SK-N-SH treated with all-trans-retinoic acid at 6 μM for 48 hours (cell line): ENCODE results near the gene LAMA5.

Source experiments
- ATAC-seq: fragments of 200-7000 bp; cut with Tn5 transposase; 3 replicates; pipeline ENCODE4 v1.9.1; 2020; ENCODE audit warnings: mild to moderate bottlenecking, moderate library complexity
- ARNTL ChIP-seq: fragments of 450-650 bp; formaldehyde crosslinking; IDR thresholded peaks from 2 replicates; pipeline ENCODE4 v1.5.0; 2020; ENCODE audit warnings: low read depth, mild to moderate bottlenecking, moderate library complexity, borderline replicate concordance
- BACH2 ChIP-seq: fragments of 250-450 bp; sonication (Bioruptor Pico); IDR thresholded peaks from 2 replicates; pipeline ENCODE4 v1.9.0; 2021; ENCODE audit warnings: mild to moderate bottlenecking, borderline replicate concordance
- CSDC2 ChIP-seq: fragments of 250-450 bp; sonication (Bioruptor Pico); IDR thresholded peaks from 2 replicates; pipeline ENCODE4 v1.5.0; 2020; ENCODE audit warnings: mild to moderate bottlenecking, moderate library complexity
- CSRNP3 ChIP-seq: fragments of 250-450 bp; sonication (Bioruptor Pico); IDR thresholded peaks from 2 replicates; pipeline ENCODE4 v1.5.1; 2021; ENCODE audit warnings: mild to moderate bottlenecking, moderate library complexity
- ESRRG ChIP-seq: fragments of 250-450 bp; sonication (Bioruptor Pico); IDR thresholded peaks from 2 replicates; pipeline ENCODE4 v1.6.1; 2021; ENCODE audit warnings: mild to moderate bottlenecking
- GLIS3 ChIP-seq: fragments of 250-450 bp; sonication (Bioruptor Pico); IDR thresholded peaks from 2 replicates; pipeline ENCODE4 v1.5.0; 2020; ENCODE audit warnings: mild to moderate bottlenecking, moderate library complexity
- OSR1 ChIP-seq: fragments of 250-450 bp; sonication (Bioruptor Pico); IDR thresholded peaks from 2 replicates; pipeline ENCODE4 v1.8.0; 2022; ENCODE audit warnings: moderate library complexity, mild to moderate bottlenecking, inconsistent platforms
- PPARA ChIP-seq: fragments of 250-450 bp; sonication (Bioruptor Pico); IDR thresholded peaks from 2 replicates; pipeline ENCODE4 v1.5.0; 2020; ENCODE audit warnings: mild to moderate bottlenecking, borderline replicate concordance
- RARB ChIP-seq: fragments of 250-450 bp; sonication (Bioruptor Pico); IDR thresholded peaks from 2 replicates; pipeline ENCODE4 v1.8.0; 2021; ENCODE audit warnings: mild to moderate bottlenecking, moderate library complexity
- SNAI2 ChIP-seq: fragments of 250-450 bp; sonication (Bioruptor Pico); IDR thresholded peaks from 2 replicates; pipeline ENCODE4 v1.5.0; 2020; ENCODE audit warnings: mild to moderate bottlenecking, moderate library complexity
- TCF4 ChIP-seq: fragments of 250-450 bp; sonication (Bioruptor Pico); IDR thresholded peaks from 2 replicates; pipeline ENCODE4 v1.8.0; 2021; ENCODE audit warnings: mild to moderate bottlenecking, moderate library complexity, borderline replicate concordance
- TOX ChIP-seq: fragments of 250-450 bp; sonication (Bioruptor Pico); IDR thresholded peaks from 2 replicates; pipeline ENCODE4 v1.8.0; 2021; ENCODE audit warnings: mild to moderate bottlenecking, moderate library complexity, borderline replicate concordance
- ZC3H10 ChIP-seq: fragments of 250-450 bp; sonication (Bioruptor Pico); IDR thresholded peaks from 2 replicates; pipeline ENCODE4 v1.5.1; 2021; ENCODE audit warnings: mild to moderate bottlenecking, moderate library complexity
- ZFP3 ChIP-seq: fragments of 250-450 bp; sonication (Bioruptor Pico); IDR thresholded peaks from 2 replicates; pipeline ENCODE4 v1.5.0; 2020; ENCODE audit warnings: mild to moderate bottlenecking, moderate library complexity
- ZFP30 ChIP-seq: fragments of 450-650 bp; formaldehyde crosslinking; IDR thresholded peaks from 2 replicates; pipeline ENCODE4 v1.5.0; 2022; ENCODE audit warnings: mild to moderate bottlenecking, moderate library complexity
- ZNF565 ChIP-seq: fragments of 450-650 bp; formaldehyde crosslinking; conservative IDR thresholded peaks from 2 replicates; pipeline ENCODE4 v1.5.0; 2020; ENCODE audit warnings: low read depth, mild to moderate bottlenecking, moderate library complexity
- ZNF8 ChIP-seq: fragments of 450-650 bp; formaldehyde crosslinking; IDR thresholded peaks from 2 replicates; pipeline ENCODE4 v1.5.0; 2020; ENCODE audit warnings: mild to moderate bottlenecking, moderate library complexity
- TF ChIP-seq, protein P1 (sequence below): fragments of 250-450 bp; sonication (Bioruptor Pico); IDR thresholded peaks from 2 replicates; pipeline ENCODE4 v1.8.0; 2020; ENCODE audit warnings: mild to moderate bottlenecking, moderate library complexity, borderline replicate concordance
- TF ChIP-seq, protein P2 (sequence below): fragments of 250-450 bp; sonication (Bioruptor Pico); IDR thresholded peaks from 2 replicates; pipeline ENCODE4 v1.5.0; 2020; ENCODE audit warnings: mild to moderate bottlenecking, moderate library complexity
- TF ChIP-seq, protein P3 (sequence below): fragments of 250-450 bp; sonication (Bioruptor Pico); IDR thresholded peaks from 2 replicates; pipeline ENCODE4 v1.5.1; 2020; ENCODE audit warnings: low read depth, mild to moderate bottlenecking, moderate library complexity

LAMA5 gene

GRCh38 chr20:62332421-62332820 lies 34.7 kb downstream of the LAMA5 start (continued):
- TF ChIP-seq ZC3H10 (CRISPR knock-in tag) (no peak), TCF4 (no peak), TOX (CRISPR knock-in tag) (no peak), PPARA (CRISPR knock-in tag) (no peak), GLIS3 (CRISPR knock-in tag) (no peak)
- TF ChIP-seq, protein P1, sequence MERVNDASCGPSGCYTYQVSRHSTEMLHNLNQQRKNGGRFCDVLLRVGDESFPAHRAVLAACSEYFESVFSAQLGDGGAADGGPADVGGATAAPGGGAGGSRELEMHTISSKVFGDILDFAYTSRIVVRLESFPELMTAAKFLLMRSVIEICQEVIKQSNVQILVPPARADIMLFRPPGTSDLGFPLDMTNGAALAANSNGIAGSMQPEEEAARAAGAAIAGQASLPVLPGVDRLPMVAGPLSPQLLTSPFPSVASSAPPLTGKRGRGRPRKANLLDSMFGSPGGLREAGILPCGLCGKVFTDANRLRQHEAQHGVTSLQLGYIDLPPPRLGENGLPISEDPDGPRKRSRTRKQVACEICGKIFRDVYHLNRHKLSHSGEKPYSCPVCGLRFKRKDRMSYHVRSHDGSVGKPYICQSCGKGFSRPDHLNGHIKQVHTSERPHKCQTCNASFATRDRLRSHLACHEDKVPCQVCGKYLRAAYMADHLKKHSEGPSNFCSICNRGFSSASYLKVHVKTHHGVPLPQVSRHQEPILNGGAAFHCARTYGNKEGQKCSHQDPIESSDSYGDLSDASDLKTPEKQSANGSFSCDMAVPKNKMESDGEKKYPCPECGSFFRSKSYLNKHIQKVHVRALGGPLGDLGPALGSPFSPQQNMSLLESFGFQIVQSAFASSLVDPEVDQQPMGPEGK, result no peak
- TF ChIP-seq, all 23 proteins: peak for 0

GRCh38 chr20:62331347-62331746 lies 35.8 kb downstream of the LAMA5 start:
- ATAC-seq, result no peak
- TF ChIP-seq CSRNP3, result no peak
- no peak for TF ChIP-seq OSR1 (CRISPR knock-in tag)

DNA sequence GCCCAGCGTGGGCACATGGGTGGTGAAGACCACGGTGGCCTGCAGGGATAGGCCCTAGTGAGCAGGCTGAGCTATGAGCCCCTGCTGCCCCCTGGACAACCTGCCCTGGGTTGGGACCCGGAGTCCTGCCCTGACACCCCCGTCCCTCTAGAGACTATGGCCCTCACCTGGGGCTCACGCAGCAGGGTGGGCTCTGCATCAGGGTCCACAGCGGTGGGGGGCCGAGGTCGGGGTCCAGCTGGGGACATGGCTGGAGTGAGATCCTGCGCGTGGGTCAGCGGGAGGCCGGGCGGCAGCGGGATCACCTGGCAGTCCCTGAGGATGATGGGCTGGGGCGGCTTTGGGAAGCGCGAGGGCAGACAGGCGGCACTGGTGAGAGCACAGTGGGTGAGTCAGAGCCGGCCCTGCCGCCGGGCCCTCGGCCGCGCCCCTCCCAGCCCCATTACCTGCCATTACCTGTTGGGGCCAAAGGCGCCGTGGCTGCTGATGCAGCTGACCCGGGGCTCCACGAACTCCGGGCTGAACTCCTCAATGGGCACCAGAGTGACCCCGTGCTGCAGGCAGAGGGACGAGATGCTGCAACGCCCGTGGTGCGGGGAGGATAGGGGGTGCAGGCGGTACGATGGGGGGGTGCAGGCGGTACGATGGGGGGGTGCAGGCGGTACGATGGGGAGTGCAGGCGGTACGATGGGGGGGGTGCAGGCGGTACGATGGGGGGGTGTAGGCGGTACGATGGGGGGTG lies 36.4 kb downstream of the LAMA5 start:
- ATAC-seq, result no peak
- TF ChIP-seq, protein P2, sequence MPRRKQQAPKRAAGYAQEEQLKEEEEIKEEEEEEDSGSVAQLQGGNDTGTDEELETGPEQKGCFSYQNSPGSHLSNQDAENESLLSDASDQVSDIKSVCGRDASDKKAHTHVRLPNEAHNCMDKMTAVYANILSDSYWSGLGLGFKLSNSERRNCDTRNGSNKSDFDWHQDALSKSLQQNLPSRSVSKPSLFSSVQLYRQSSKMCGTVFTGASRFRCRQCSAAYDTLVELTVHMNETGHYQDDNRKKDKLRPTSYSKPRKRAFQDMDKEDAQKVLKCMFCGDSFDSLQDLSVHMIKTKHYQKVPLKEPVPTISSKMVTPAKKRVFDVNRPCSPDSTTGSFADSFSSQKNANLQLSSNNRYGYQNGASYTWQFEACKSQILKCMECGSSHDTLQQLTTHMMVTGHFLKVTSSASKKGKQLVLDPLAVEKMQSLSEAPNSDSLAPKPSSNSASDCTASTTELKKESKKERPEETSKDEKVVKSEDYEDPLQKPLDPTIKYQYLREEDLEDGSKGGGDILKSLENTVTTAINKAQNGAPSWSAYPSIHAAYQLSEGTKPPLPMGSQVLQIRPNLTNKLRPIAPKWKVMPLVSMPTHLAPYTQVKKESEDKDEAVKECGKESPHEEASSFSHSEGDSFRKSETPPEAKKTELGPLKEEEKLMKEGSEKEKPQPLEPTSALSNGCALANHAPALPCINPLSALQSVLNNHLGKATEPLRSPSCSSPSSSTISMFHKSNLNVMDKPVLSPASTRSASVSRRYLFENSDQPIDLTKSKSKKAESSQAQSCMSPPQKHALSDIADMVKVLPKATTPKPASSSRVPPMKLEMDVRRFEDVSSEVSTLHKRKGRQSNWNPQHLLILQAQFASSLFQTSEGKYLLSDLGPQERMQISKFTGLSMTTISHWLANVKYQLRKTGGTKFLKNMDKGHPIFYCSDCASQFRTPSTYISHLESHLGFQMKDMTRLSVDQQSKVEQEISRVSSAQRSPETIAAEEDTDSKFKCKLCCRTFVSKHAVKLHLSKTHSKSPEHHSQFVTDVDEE (CRISPR knock-in tag), result no peak
- TF ChIP-seq SNAI2, result no peak
- no peak for TF ChIP-seq TCF4
- TF ChIP-seq GLIS3 (CRISPR knock-in tag), result no peak
- TF ChIP-seq PPARA (CRISPR knock-in tag), result no peak
- no peak for TF ChIP-seq CSDC2
- no peak for TF ChIP-seq ZNF565 (CRISPR knock-in tag)
- TF ChIP-seq TOX (CRISPR knock-in tag), result no peak
- TF ChIP-seq CSRNP3, result no peak
- no peak for TF ChIP-seq ARNTL (CRISPR knock-in tag)

GRCh38 chr20:62329389-62330377 lies 37.4 kb downstream of the LAMA5 start:
- no peak for ATAC-seq

More at GRCh38 chr20:62329389-62330377, 37.4 kb downstream of the LAMA5 start:
- TF ChIP-seq ARNTL (CRISPR knock-in tag) (no peak), ZC3H10 (CRISPR knock-in tag) (no peak), PPARA (CRISPR knock-in tag) (no peak), TCF4 (no peak), CSDC2 (no peak), GLIS3 (CRISPR knock-in tag) (no peak), ESRRG (CRISPR knock-in tag) (no peak), ZFP3 (CRISPR knock-in tag) (no peak), BACH2 (CRISPR knock-in tag) (no peak), RARB (no peak), ZFP30 (CRISPR knock-in tag) (no peak), SNAI2 (no peak), ZNF8 (CRISPR knock-in tag) (no peak)
- TF ChIP-seq, protein P3, sequence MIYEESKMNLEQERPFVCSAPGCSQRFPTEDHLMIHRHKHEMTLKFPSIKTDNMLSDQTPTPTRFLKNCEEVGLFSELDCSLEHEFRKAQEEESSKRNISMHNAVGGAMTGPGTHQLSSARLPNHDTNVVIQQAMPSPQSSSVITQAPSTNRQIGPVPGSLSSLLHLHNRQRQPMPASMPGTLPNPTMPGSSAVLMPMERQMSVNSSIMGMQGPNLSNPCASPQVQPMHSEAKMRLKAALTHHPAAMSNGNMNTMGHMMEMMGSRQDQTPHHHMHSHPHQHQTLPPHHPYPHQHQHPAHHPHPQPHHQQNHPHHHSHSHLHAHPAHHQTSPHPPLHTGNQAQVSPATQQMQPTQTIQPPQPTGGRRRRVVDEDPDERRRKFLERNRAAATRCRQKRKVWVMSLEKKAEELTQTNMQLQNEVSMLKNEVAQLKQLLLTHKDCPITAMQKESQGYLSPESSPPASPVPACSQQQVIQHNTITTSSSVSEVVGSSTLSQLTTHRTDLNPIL (CRISPR knock-in tag), result no peak
- TF ChIP-seq, protein P1, result no peak
